Measurements from ENCODE around the gene CCNF.

CCNF gene

DNA sequence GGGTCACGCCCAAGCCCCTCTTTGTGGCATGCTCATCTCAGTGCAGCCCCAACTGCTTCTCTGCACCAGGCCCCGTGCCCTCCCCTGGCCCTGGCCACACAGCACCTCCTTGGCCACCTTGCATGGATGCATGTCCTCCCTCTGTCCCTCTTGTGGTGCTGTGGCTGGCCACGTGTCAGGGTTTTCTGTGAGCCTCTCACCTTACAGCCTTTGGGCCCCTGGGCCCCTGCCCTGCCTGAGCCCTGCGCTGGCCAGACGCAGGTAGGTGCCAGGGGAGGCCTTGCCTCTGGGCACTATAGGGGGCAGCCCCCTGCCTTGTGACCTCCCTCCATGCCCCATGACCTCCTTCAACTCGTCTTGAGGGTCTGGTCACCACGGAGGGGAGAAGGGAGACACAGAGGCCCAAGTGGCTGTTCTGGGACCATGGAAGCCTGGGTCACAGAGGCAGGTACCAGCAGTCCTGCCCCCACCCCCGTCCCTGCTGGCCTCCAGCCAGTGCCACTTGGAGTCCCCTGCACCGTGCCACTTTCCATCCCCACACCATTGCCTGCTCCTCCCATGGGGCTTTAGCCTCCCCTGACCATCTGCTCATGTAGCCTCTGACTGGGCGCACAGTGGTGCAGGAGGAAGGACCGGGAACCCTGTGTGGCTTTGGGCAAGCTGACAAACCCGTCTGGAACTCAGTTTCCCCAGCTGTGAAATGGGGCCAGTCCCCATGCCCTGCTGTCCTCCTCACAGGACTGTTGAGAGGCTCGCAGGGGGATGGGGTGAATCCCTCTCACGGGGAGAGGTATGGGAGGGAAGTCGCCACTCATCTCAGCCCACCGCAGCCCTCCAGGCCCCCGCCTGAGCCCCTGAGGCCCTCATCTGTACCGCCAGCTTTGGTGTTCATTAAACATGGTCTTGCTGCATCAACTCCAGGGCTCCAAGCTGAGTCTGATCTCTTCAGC lies 73.0 kb downstream of the CCNF start:
- DNase-seq (ENCODE audit: low read depth) = no peak

DNA sequence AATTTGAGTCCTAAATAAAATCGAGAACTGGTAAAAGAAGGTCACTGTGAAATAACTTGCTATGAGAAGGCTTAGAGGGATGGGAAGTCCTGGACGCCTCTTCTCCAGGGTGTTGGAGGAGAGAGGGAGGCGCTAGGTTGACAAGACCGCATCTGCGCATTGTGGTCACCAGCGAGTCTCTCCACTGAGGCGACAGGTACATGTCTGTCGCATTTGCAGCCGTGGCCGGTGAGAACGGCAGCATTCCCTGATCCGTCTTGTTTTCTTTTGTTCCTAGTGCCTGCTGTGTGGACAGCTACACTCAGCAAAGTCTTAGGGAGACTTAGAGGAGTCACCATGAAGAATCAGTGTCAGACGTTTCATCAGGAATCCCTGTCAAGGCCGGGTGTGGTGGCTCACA lies 76.4 kb downstream of the CCNF start:
- no peak for DNase-seq (ENCODE audit: low read depth)

DNA sequence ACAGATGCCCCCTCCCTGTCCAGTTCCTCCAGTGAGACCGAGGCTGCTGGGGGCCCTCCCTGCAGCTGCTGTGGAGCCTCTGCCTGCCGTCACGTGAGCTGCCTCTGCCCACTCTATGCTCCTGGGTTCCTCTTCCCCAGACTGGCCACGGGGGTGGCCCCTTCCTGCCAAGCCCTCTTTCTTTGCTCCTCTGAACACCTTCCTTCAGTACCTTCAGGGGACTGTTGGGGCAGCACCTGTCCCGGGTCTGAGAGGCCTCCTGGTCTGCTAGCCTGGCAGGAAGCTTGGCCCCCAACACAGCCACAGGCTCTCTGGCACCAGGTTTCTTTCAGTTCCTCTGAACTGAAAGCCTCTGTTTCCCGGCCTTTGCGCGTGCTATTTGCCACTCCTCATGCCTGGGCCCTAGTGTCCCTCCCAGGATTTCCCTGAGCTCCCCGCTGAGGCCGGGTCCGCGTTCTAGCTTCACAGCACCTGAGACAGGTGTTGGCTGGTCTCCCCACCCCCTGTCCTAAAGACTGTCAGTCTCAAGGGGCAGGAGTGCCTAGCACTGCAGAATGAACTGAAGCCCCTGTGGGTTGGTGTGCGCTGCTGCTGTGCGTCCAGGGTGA lies 77.9 kb downstream of the CCNF start:
- DNase-seq (ENCODE audit: low read depth) = no peak

DNA sequence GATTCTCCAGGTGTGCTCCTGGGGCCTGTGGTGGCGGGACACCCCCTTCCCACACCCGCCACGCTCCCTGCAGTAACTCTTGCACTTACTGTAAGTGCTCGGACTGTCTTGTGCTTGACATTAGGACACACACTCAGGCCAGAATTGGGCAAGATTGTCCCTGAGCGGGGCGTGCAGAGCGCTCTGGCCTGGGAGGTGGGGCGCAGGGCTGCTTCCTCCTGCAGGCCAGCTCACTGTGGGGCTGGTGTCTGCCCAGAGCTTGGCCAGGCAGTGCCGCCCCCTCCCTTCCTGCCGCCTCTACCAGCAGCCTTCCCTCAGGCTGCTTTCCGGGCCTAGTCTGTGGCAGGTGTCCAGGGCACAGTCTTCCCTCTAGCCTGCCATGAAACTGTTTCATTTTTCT lies 78.4 kb downstream of the CCNF start:
- DNase-seq (ENCODE audit: low read depth) = no peak
